ENCODE data around the gene VCAM1.

Gene VCAM1

GRCh38 chr1:100719490-100719889 lies at the start of gene VCAM1:
Gene VCAM1 (plus strand): TSS chr1:100719742. CDS start chr1:100719861, 119 bp downstream.
- no peak within 1 kb of the TSS for H3K4me3 ChIP-seq (ENCODE audit: control insufficient read depth, low read depth, low read length)
- DNase-seq (ENCODE audit: low read depth), result no peak
- TF ChIP-seq CTCF (IDR thresholded peaks at IDR 0.05; ENCODE audit: control insufficient read depth, insufficient read depth, low read depth, low read length, missing control alignments), result no peak

- no peak for DNase-seq (ENCODE audit: low read depth)
- TF ChIP-seq CTCF (IDR thresholded peaks at IDR 0.05; ENCODE audit: control insufficient read depth, insufficient read depth, low read depth, low read length, missing control alignments), result no peak
- H3K4me3 ChIP-seq (ENCODE audit: control insufficient read depth, low read depth, low read length), result no peak overlapping the region
Measured at GRCh38 chr1:100670083-100670482, 49.5 kb upstream of the VCAM1 start.

- peak; percentile 43 for TF ChIP-seq CTCF (IDR thresholded peaks at IDR 0.05; ENCODE audit: control insufficient read depth, insufficient read depth, low read depth, low read length, missing control alignments)
- peak; percentile 41 for DNase-seq (ENCODE audit: low read depth)
Measured at GRCh38 chr1:100671601-100672000, 47.9 kb upstream of the VCAM1 start.

GRCh38 chr1:100683448-100684349 lies 35.8 kb upstream of the VCAM1 start:
- no peak for TF ChIP-seq CTCF (IDR thresholded peaks at IDR 0.05; ENCODE audit: control insufficient read depth, insufficient read depth, low read depth, low read length, missing control alignments)
- no peak overlapping the region for H3K4me3 ChIP-seq (ENCODE audit: control insufficient read depth, low read depth, low read length)
- no peak for DNase-seq (ENCODE audit: low read depth)

More at GRCh38 chr1:100671601-100672000, 47.9 kb upstream of the VCAM1 start:
- H3K4me3 ChIP-seq (ENCODE audit: control insufficient read depth, low read depth, low read length), result no peak overlapping the region

- no peak for TF ChIP-seq CTCF (IDR thresholded peaks at IDR 0.05; ENCODE audit: control insufficient read depth, insufficient read depth, low read depth, low read length, missing control alignments)
- no peak overlapping the region for H3K4me3 ChIP-seq (ENCODE audit: control insufficient read depth, low read depth, low read length)
- no peak for DNase-seq (ENCODE audit: low read depth)
Measured at GRCh38 chr1:100699744-100700143, 19.8 kb upstream of the VCAM1 start.

- DNase-seq (ENCODE audit: low read depth), result no peak
- no peak for TF ChIP-seq CTCF (IDR thresholded peaks at IDR 0.05; ENCODE audit: control insufficient read depth, insufficient read depth, low read depth, low read length, missing control alignments)
- no peak overlapping the region for H3K4me3 ChIP-seq (ENCODE audit: control insufficient read depth, low read depth, low read length)
Measured at GRCh38 chr1:100700586-100700985, 19.0 kb upstream of the VCAM1 start.
